GM18861 (cell line): ENCODE data around the gene TINCR.

ENCODE experiments used
- ATAC-seq: cut with Tn5 transposase; IDR thresholded peaks from one replicate; pipeline ENCODE4 v1.9.1; 2021; ENCODE audit not compliant: unreplicated experiment

Gene TINCR

GRCh38 chr19:5520501-5520900 is 47.3 kb downstream of the TINCR start:
- ATAC-seq = no peak

- no peak for ATAC-seq
Measured at GRCh38 chr19:5519076-5519475, 48.7 kb downstream of the TINCR start.

- no peak for ATAC-seq
Measured at GRCh38 chr19:5515737-5516136, 52.0 kb downstream of the TINCR start.

GRCh38 chr19:5514001-5514400 is 53.8 kb downstream of the TINCR start:
- no peak for ATAC-seq

GRCh38 chr19:5512715-5513114 is 55.0 kb downstream of the TINCR start:
- ATAC-seq = no peak
